HCT116 (cell line): ENCODE results near the gene PDLIM4. TPM values are rescaled to one million over a fixed set of nuclear protein-coding genes. Genes with fewer than 3 reads are reported as not detected.

Experiments used
- ATAC-seq: fragments of 200-7000 bp; cut with Tn5 transposase; 2 replicates; pipeline ENCODE4 v1.9.1; 2020; ENCODE audit warnings: mild to moderate bottlenecking, moderate library complexity
- BruUV-seq: library from RNA; stranded (reverse); fragments of 400-500 nt; replicated peaks from 2 replicates; lab custom pipeline; 2021; lab: Mats Ljungman, UMichigan
- CTCF ChIA-PET: fragments of 300-600 bp; sonication (Branson Sonifier 250); formaldehyde crosslinking; loops from one replicate; lab custom pipeline; 2021; ENCODE audit warnings: antibody characterized with exemption; lab: Charles Lee
- POLR2A ChIA-PET: fragments of 300-600, 350-600 bp; sonication (Branson Sonifier 250); formaldehyde crosslinking; loops from one replicate; lab custom pipeline; 2021; ENCODE audit warnings: antibody characterized with exemption; lab: Charles Lee
- RAD21 ChIA-PET, 2 experiments: fragments of 300-600 bp; sonication (Branson Sonifier 250); formaldehyde crosslinking; loops; one replicate each; lab custom pipeline; 2023; ENCODE audit warnings: low total read pairs in 2 of 2; ENCODE audit not compliant: uncharacterized antibody in 2 of 2, unreplicated experiment in 2 of 2, low non-redundant PET in 1 of 2; lab: Charles Lee
- DNase-seq: peaks from one replicate; pipeline ENCODE4 v3.0.0-alpha.2; 2010; ENCODE audit warnings: low read depth, low spot score
- H2AFZ ChIP-seq: fragments of 200-600 bp; shearing (Covaris generic), sonication (generic); 2 replicates; pipeline ENCODE4 v1.6.1; 2017; ENCODE audit warnings: low read depth, mixed run types, mixed read lengths, antibody characterized with exemption, low read length; ENCODE audit not compliant: poor library complexity, severe bottlenecking
- H3K27ac ChIP-seq: 2 replicates; pipeline ENCODE4 v1.5.1; 2012; ENCODE audit warnings: low read depth, low read length
- H3K27me3 ChIP-seq: fragments of 200-600 bp; sonication (generic); 2 replicates; pipeline ENCODE4 v1.6.1; 2016; ENCODE audit warnings: mixed run types, low read length, mixed read lengths; ENCODE audit not compliant: insufficient read depth
- H3K36me3 ChIP-seq, 2 experiments: fragments of 200-500 bp in 1 of 2; fragments of 200-600 bp in 1 of 2; sonication (Bioruptor generic) in 1 of 2; sonication (generic) in 1 of 2; 2 replicates each; pipeline versions ENCODE4 v1.5.1 to v1.6.1; 2014 to 2016; ENCODE audit warnings: low read length in 2 of 2, inconsistent platforms in 1 of 2, mixed read lengths in 1 of 2, mixed run types in 1 of 2; ENCODE audit not compliant: insufficient read depth in 2 of 2, control insufficient read depth in 1 of 2
- H3K4me1 ChIP-seq, 2 experiments: fragments of 200-600 bp in 1 of 2; sonication (generic) in 1 of 2; 2 replicates each; pipeline versions ENCODE4 v1.5.1 to v1.6.1; 2012 to 2017; ENCODE audit warnings: low read length in 2 of 2, inconsistent platforms in 1 of 2, mild to moderate bottlenecking in 1 of 2, mixed read lengths in 1 of 2, mixed run types in 1 of 2, moderate library complexity in 1 of 2; ENCODE audit not compliant: insufficient read depth in 2 of 2, control insufficient read depth in 1 of 2
- H3K4me2 ChIP-seq: fragments of 200-600 bp; sonication (generic); 2 replicates; pipeline ENCODE4 v1.6.1; 2017; ENCODE audit warnings: mixed run types, low read length, mixed read lengths
- H3K4me3 ChIP-seq, 2 experiments: fragments of 200-600 bp in 1 of 2; sonication (generic) in 1 of 2; replicated peaks in 1 of 2; 2 replicates each; pipeline ENCODE4 v1.5.1; 2011 to 2016; ENCODE audit warnings: low read length in 2 of 2, control low read depth in 1 of 2, low read depth in 1 of 2, mild to moderate bottlenecking in 1 of 2, mixed read lengths in 1 of 2, mixed run types in 1 of 2
- H3K79me2 ChIP-seq: fragments of 200-600 bp; sonication (generic); 2 replicates; pipeline ENCODE4 v1.6.1; 2017; ENCODE audit warnings: mild to moderate bottlenecking, mixed run types, low read length, moderate library complexity, mixed read lengths; ENCODE audit not compliant: insufficient read depth
- H3K9ac ChIP-seq: fragments of 200-600 bp; sonication (generic); 2 replicates; pipeline ENCODE4 v1.6.1; 2016; ENCODE audit warnings: low read length, mixed read lengths
- H3K9me2 ChIP-seq: fragments of 200-600 bp; sonication (generic), shearing (Covaris generic); 2 replicates; pipeline ENCODE4 v1.6.1; 2017; ENCODE audit warnings: mixed run types, mild to moderate bottlenecking, moderate library complexity; ENCODE audit not compliant: insufficient read depth
- H3K9me3 ChIP-seq, 2 experiments: fragments of 200-500 bp in 1 of 2; fragments of 200-600 bp in 1 of 2; sonication (Bioruptor generic) in 1 of 2; sonication (generic) in 1 of 2; 2 replicates each; pipeline ENCODE4 v1.6.1; 2014 to 2017; ENCODE audit warnings: low read length in 2 of 2, mixed read lengths in 2 of 2, inconsistent platforms in 1 of 2, low read depth in 1 of 2, mild to moderate bottlenecking in 1 of 2, mixed run types in 1 of 2, moderate library complexity in 1 of 2; ENCODE audit not compliant: control insufficient read depth in 1 of 2, insufficient read depth in 1 of 2
- H4K20me1 ChIP-seq: fragments of 200-600 bp; sonication (generic), shearing (Covaris generic); 2 replicates; pipeline ENCODE4 v1.6.1; 2017; ENCODE audit warnings: mixed run types, mild to moderate bottlenecking, moderate library complexity; ENCODE audit not compliant: insufficient read depth
- ATF3 ChIP-seq: IDR thresholded peaks from 2 replicates; pipeline ENCODE4 v1.6.1; 2012
- ELF1 ChIP-seq: IDR thresholded peaks from 2 replicates; pipeline ENCODE4 v1.6.1; 2012; ENCODE audit warnings: low read depth, borderline replicate concordance
- EZH2 ChIP-seq: fragments of 200-600 bp; sonication (generic); IDR thresholded peaks from 2 replicates; pipeline ENCODE4 v1.6.1; 2017; ENCODE audit warnings: antibody characterized with exemption, mixed run types
- MAX ChIP-seq: IDR thresholded peaks from 2 replicates; pipeline ENCODE4 v1.6.1; 2012
- POLR2AphosphoS5 ChIP-seq: IDR thresholded peaks from 2 replicates; pipeline ENCODE4 v1.6.1; 2011; ENCODE audit warnings: mild to moderate bottlenecking, low read depth, low read length, moderate library complexity
- RAD21 ChIP-seq: IDR thresholded peaks from 2 replicates; pipeline ENCODE4 v1.6.1; 2012; ENCODE audit warnings: low read depth, mild to moderate bottlenecking
- REST ChIP-seq: IDR thresholded peaks from 2 replicates; pipeline ENCODE4 v1.6.1; 2012; ENCODE audit warnings: low read depth
- SIN3A ChIP-seq: IDR thresholded peaks from 2 replicates; pipeline ENCODE4 v1.6.1; 2012; ENCODE audit warnings: low read depth
- SP1 ChIP-seq: IDR thresholded peaks from 2 replicates; pipeline ENCODE4 v1.6.1; 2012; ENCODE audit warnings: low read depth
- SRF ChIP-seq: IDR thresholded peaks from 2 replicates; pipeline ENCODE4 v1.6.1; 2012; ENCODE audit warnings: low read depth
- TCF7L2 ChIP-seq: IDR thresholded peaks from 2 replicates; pipeline ENCODE4 v1.7.0; 2011; ENCODE audit warnings: borderline replicate concordance, inconsistent platforms; ENCODE audit not compliant: insufficient read depth, insufficient read length; ENCODE audit errors: extremely low read depth
- YY1 ChIP-seq: IDR thresholded peaks from 2 replicates; pipeline ENCODE4 v1.6.1; 2011; ENCODE audit warnings: low read length, low read depth, moderate library complexity, mild to moderate bottlenecking; ENCODE audit not compliant: insufficient replicate concordance; ENCODE audit errors: extremely low read depth
- intact Hi-C: fragments of 100-400 bp; cut with micrococcal nuclease; formaldehyde crosslinking; loops from 2 replicates; pipeline ENCODE4 v1.10.0; 2022
- total RNA-seq: library from RNA; stranded (reverse); gene quantifications from one replicate; pipeline ENCODE4 v1.2.1, GENCODE V29; 2021; ENCODE audit not compliant: unreplicated experiment

Gene PDLIM4
- total RNA-seq, 1 experiment from 2014 or later, result not detected

GRCh38 chr5:132305420-132305819 is 47.9 kb downstream of the PDLIM4 start:
- ChIA-PET RAD21 (no interaction called here), CTCF (no interaction called here), POLR2A (no interaction called here)
- no peak overlapping the region for H3K9ac ChIP-seq
- intact Hi-C loops, result no loop called here
- H3K36me3 ChIP-seq, result no peaks in the 10 kb centered on the region
- H3K9me2 ChIP-seq, result no peaks in the 10 kb centered on the region
- H3K9me3 ChIP-seq, result no peaks in the 10 kb centered on the region
- no peaks in the 10 kb centered on the region for H3K4me1 ChIP-seq
- no peaks in the 10 kb centered on the region for H3K79me2 ChIP-seq
- H3K4me2 ChIP-seq, result no peak overlapping the region
- no peaks in the 10 kb centered on the region for H3K27me3 ChIP-seq
- TF ChIP-seq SIN3A (no peak), ELF1 (no peak), ATF3 (no peak), POLR2AphosphoS5 (no peak), TCF7L2 (no peak), MAX (no peak), YY1 (no peak), REST (no peak), SP1 (no peak), SRF (no peak), EZH2 (no peak), RAD21 (no peak)
- ATAC-seq (no peak), DNase-seq (no peak)
- H3K27ac ChIP-seq, result no peak overlapping the region
- H3K4me3 ChIP-seq, result no peak overlapping the region
- BruUV-seq, result no TSS peak
- no peaks in the 10 kb centered on the region for H4K20me1 ChIP-seq
- no peak overlapping the region for H2AFZ ChIP-seq
